ENCODE data around the gene MTHFD2L.

The MTHFD2L gene

DNA sequence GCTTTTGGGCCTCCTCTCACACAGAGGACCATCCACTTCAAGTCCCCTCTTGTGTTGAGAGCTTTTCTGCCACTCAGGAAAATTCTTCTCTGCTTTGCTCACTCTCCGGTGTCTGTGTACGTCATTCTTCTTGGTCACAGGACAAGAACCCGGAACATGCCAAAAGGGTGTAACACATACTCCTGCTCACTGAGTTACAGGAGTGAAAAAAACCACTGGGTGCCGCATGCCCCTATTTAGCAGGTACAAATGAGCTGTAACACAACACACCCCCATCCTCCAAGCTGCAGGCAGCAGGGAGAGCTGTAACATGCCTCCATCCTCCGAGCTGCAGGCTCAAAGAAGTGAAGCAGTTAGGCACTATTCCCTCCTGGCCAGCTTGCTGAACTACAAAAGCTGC lies 45.9 kb upstream of the MTHFD2L start:
- no peak overlapping the region for H3K4me2 ChIP-seq (ENCODE audit: low read depth, low read length, poor library complexity, severe bottlenecking)
- H3K9ac ChIP-seq (ENCODE audit: low read length), result no peak overlapping the region
- H3K36me3 ChIP-seq (ENCODE audit: low read length), result no peaks in the 10 kb centered on the region
- H4K20me1 ChIP-seq (ENCODE audit: low read depth, low read length), result no peaks in the 10 kb centered on the region
- no peaks in the 10 kb centered on the region for H3K9me2 ChIP-seq (replicated peaks; ENCODE audit: insufficient read depth, low read length)
- no peaks in the 10 kb centered on the region for H3K79me2 ChIP-seq (ENCODE audit: insufficient read depth, low read length)
- no peak overlapping the region for H3K4me3 ChIP-seq (ENCODE audit: insufficient read depth, low read length, poor library complexity, severe bottlenecking)
- H3K9me3 ChIP-seq (ENCODE audit: insufficient read depth, low read length), result no peaks in the 10 kb centered on the region
- H3F3A ChIP-seq (ENCODE audit: insufficient read depth), result no peaks in the 10 kb centered on the region
- TF ChIP-seq EZH2phosphoT487 (conservative IDR thresholded peaks at IDR 0.05; ENCODE audit: low read length) (no peak), CTCF (IDR thresholded peaks at IDR 0.05; ENCODE audit: insufficient read depth, low read length, poor library complexity, severe bottlenecking) (no peak)
- no peak overlapping the region for H2AFZ ChIP-seq (ENCODE audit: low read depth, low read length, severe bottlenecking)
- H3K27me3 ChIP-seq (ENCODE audit: low read length), result no peaks in the 10 kb centered on the region
- H3K27ac ChIP-seq (ENCODE audit: low read depth, low read length), result no peak overlapping the region

GRCh38 chr4:74112399-74113105 lies 45.4 kb upstream of the MTHFD2L start:
- H2AFZ ChIP-seq (ENCODE audit: low read depth, low read length, severe bottlenecking), result no peak overlapping the region
- no peak overlapping the region for H3K4me2 ChIP-seq (ENCODE audit: low read depth, low read length, poor library complexity, severe bottlenecking)
- H3F3A ChIP-seq (ENCODE audit: insufficient read depth), result no peaks in the 10 kb centered on the region
- H3K27me3 ChIP-seq (ENCODE audit: low read length), result no peaks in the 10 kb centered on the region
- no peak overlapping the region for H3K4me3 ChIP-seq (ENCODE audit: insufficient read depth, low read length, poor library complexity, severe bottlenecking)
- TF ChIP-seq EZH2phosphoT487 (conservative IDR thresholded peaks at IDR 0.05; ENCODE audit: low read length) (no peak), CTCF (IDR thresholded peaks at IDR 0.05; ENCODE audit: insufficient read depth, low read length, poor library complexity, severe bottlenecking) (no peak)
- H3K9ac ChIP-seq (ENCODE audit: low read length), result no peak overlapping the region
- H3K27ac ChIP-seq (ENCODE audit: low read depth, low read length), result no peak overlapping the region
- H3K79me2 ChIP-seq (ENCODE audit: insufficient read depth, low read length), result no peaks in the 10 kb centered on the region
- H4K20me1 ChIP-seq (ENCODE audit: low read depth, low read length), result no peaks in the 10 kb centered on the region
- H3K9me2 ChIP-seq (replicated peaks; ENCODE audit: insufficient read depth, low read length), result no peaks in the 10 kb centered on the region
- H3K9me3 ChIP-seq (ENCODE audit: insufficient read depth, low read length), result no peaks in the 10 kb centered on the region
- H3K36me3 ChIP-seq (ENCODE audit: low read length), result no peaks in the 10 kb centered on the region

- no peaks in the 10 kb centered on the region for H3K36me3 ChIP-seq (ENCODE audit: low read length)
- H2AFZ ChIP-seq (ENCODE audit: low read depth, low read length, severe bottlenecking), result no peak overlapping the region
- no peak overlapping the region for H3K4me3 ChIP-seq (ENCODE audit: insufficient read depth, low read length, poor library complexity, severe bottlenecking)
- no peak overlapping the region for H3K9ac ChIP-seq (ENCODE audit: low read length)
- no peaks in the 10 kb centered on the region for H3F3A ChIP-seq (ENCODE audit: insufficient read depth)
- H3K79me2 ChIP-seq (ENCODE audit: insufficient read depth, low read length), result no peaks in the 10 kb centered on the region
- no peaks in the 10 kb centered on the region for H4K20me1 ChIP-seq (ENCODE audit: low read depth, low read length)
- no peaks in the 10 kb centered on the region for H3K9me2 ChIP-seq (replicated peaks; ENCODE audit: insufficient read depth, low read length)
- H3K27me3 ChIP-seq (ENCODE audit: low read length), result no peaks in the 10 kb centered on the region
- no peak overlapping the region for H3K27ac ChIP-seq (ENCODE audit: low read depth, low read length)
- H3K4me2 ChIP-seq (ENCODE audit: low read depth, low read length, poor library complexity, severe bottlenecking), result no peak overlapping the region
- TF ChIP-seq EZH2phosphoT487 (conservative IDR thresholded peaks at IDR 0.05; ENCODE audit: low read length) (no peak), CTCF (IDR thresholded peaks at IDR 0.05; ENCODE audit: insufficient read depth, low read length, poor library complexity, severe bottlenecking) (no peak)
- no peaks in the 10 kb centered on the region for H3K9me3 ChIP-seq (ENCODE audit: insufficient read depth, low read length)
Measured at GRCh38 chr4:74114234-74114633, 43.7 kb upstream of the MTHFD2L start.
